GM18858 (cell line): ENCODE data around the gene MFF.
"Not testable (repeated sequence)": the region's sequence is repeated elsewhere in the genome, so short reads cannot be mapped to it uniquely, and the experiment has no call there.

ENCODE experiments used
- ATAC-seq: cut with Tn5 transposase; IDR thresholded peaks from one replicate; pipeline ENCODE4 v1.9.1; 2021; ENCODE audit not compliant: unreplicated experiment

MFF gene

GRCh38 chr2:227326783-227327182, 1.7 kb downstream of the MFF start:
- no peak for ATAC-seq

GRCh38 chr2:227335713-227336112, 10.7 kb downstream of the MFF start:
- ATAC-seq, result no peak

GRCh38 chr2:227337442-227337841, 12.4 kb downstream of the MFF start:
- ATAC-seq, result no peak

- no peak for ATAC-seq
Measured at GRCh38 chr2:227339098-227339599, 14.1 kb downstream of the MFF start.

- ATAC-seq, result no peak
Measured at GRCh38 chr2:227340106-227340505, 15.1 kb downstream of the MFF start.

GRCh38 chr2:227341553-227341952, 16.5 kb downstream of the MFF start:
- no peak for ATAC-seq

GRCh38 chr2:227344231-227344630, 19.2 kb downstream of the MFF start:
- no peak for ATAC-seq

GRCh38 chr2:227347117-227347516, 22.1 kb downstream of the MFF start:
- ATAC-seq, result no peak

- ATAC-seq, result no peak
Measured at GRCh38 chr2:227348324-227348723, 23.3 kb downstream of the MFF start.

- ATAC-seq, result no peak
Measured at GRCh38 chr2:227349989-227350612, 25.1 kb downstream of the MFF start.

- ATAC-seq, result peak; percentile 61
Measured at GRCh38 chr2:227351639-227352038, 26.6 kb downstream of the MFF start.

GRCh38 chr2:227360351-227360750, 35.3 kb downstream of the MFF start:
- no peak for ATAC-seq

- no peak for ATAC-seq
Measured at GRCh38 chr2:227363756-227364155, 38.7 kb downstream of the MFF start.

- ATAC-seq, result not testable (repeated sequence)
Measured at GRCh38 chr2:227364585-227365263, 39.7 kb downstream of the MFF start.

GRCh38 chr2:227365833-227366232, 40.8 kb downstream of the MFF start:
- no peak for ATAC-seq

GRCh38 chr2:227366769-227367426, 41.8 kb downstream of the MFF start:
- ATAC-seq, result no peak

GRCh38 chr2:227367427-227367795, 42.4 kb downstream of the MFF start:
- ATAC-seq, result no peak

- ATAC-seq, result no peak
Measured at GRCh38 chr2:227368574-227368973, 43.5 kb downstream of the MFF start.

GRCh38 chr2:227370092-227370491, 45.0 kb downstream of the MFF start:
- ATAC-seq, result no peak

GRCh38 chr2:227370791-227371312, 45.8 kb downstream of the MFF start:
- no peak for ATAC-seq

- ATAC-seq, result no peak
Measured at GRCh38 chr2:227373389-227373788, 48.3 kb downstream of the MFF start.

- ATAC-seq, result no peak
Measured at GRCh38 chr2:227374158-227374557, 49.1 kb downstream of the MFF start.
